Lower leg skin (tissue), 3 donors: ENCODE data around the gene EXOC6B.

Source experiments
- POLR2A ChIP-seq, 2 donors: fragments of 450-650 bp; IDR thresholded peaks; one replicate each; pipeline ENCODE4 v1.6.1; 2016 to 2017; ENCODE audit warnings: antibody characterized with exemption in 2 of 2, mild to moderate bottlenecking in 1 of 2, moderate library complexity in 1 of 2
- TF ChIP-seq, protein P1 (sequence below), 3 donors: fragments of 450-650 bp; IDR thresholded peaks; one replicate each; pipeline ENCODE4 v1.5.1; 2016; ENCODE audit warnings: antibody characterized with exemption in 3 of 3, mild to moderate bottlenecking in 3 of 3, moderate library complexity in 2 of 3

DNA sequence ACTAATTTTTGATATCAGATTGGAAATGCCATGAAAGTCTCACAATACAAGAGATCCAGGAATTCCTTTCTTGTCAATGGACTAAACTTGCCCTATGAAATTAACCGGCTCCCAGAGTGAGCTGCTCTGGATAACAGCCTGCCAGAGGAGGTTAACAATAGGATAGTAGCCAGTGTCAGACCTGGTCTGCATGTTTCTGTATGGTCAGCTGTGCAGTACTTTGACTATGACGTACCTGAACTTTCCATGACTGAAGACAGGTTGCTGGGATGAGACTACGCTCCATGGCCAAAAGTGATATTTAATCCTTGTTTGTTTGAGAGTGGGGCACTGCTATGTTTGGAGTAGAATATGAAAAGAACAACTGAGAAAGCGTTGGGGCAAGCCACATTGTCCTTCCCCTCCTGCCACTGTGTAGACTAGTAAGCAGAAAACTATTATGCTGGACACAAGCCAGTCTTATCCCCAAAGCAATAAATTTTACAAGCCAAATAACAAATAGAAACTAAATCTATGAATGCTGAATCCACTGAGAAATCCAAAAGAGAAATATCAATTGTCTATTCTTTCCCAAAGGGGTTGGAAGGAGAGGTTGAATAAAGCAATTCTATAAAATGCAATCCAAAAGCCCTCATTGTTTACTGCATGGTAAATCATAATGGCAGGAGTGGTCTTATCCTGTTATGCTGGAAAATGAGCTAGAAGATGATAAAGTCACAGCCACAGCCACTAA, 562.6 kb downstream of the EXOC6B start:
- TF ChIP-seq POLR2A (IDR thresholded peaks at IDR 0.05): no peak
- TF ChIP-seq, protein P1, sequence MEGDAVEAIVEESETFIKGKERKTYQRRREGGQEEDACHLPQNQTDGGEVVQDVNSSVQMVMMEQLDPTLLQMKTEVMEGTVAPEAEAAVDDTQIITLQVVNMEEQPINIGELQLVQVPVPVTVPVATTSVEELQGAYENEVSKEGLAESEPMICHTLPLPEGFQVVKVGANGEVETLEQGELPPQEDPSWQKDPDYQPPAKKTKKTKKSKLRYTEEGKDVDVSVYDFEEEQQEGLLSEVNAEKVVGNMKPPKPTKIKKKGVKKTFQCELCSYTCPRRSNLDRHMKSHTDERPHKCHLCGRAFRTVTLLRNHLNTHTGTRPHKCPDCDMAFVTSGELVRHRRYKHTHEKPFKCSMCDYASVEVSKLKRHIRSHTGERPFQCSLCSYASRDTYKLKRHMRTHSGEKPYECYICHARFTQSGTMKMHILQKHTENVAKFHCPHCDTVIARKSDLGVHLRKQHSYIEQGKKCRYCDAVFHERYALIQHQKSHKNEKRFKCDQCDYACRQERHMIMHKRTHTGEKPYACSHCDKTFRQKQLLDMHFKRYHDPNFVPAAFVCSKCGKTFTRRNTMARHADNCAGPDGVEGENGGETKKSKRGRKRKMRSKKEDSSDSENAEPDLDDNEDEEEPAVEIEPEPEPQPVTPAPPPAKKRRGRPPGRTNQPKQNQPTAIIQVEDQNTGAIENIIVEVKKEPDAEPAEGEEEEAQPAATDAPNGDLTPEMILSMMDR (IDR thresholded peaks at IDR 0.05): no peak
